Fibroblast of villous mesenchyme (primary cell): Measurements from ENCODE around the gene CFAP299. TPM values are rescaled to one million over a fixed set of nuclear protein-coding genes. Genes with fewer than 3 reads are reported as not detected.
"Not testable (repeated sequence)": the region's sequence is repeated elsewhere in the genome, so short reads cannot be mapped to it uniquely, and the experiment has no call there.

Source experiments
- DNase-seq: peaks from one replicate; pipeline ENCODE4 v3.0.0-alpha.2; 2010; ENCODE audit warnings: low read depth
- H3K4me3 ChIP-seq: 2 replicates; pipeline ENCODE4 v1.5.1; 2011; ENCODE audit warnings: low read depth, mild to moderate bottlenecking, low read length
- total RNA-seq: library from RNA; depleted of rRNA; stranded (reverse); fragments of >200 nt; gene quantifications from 2 replicates; pipeline ENCODE4 v1.2.3, GENCODE V29; 2012
- TF ChIP-seq, protein P1 (sequence below): IDR thresholded peaks from 2 replicates; pipeline ENCODE4 v1.5.1; 2012; ENCODE audit warnings: low read depth, mild to moderate bottlenecking, low read length; ENCODE audit not compliant: insufficient read depth

CFAP299 gene
- total RNA-seq, 1 donor: 2.6 TPM

DNA sequence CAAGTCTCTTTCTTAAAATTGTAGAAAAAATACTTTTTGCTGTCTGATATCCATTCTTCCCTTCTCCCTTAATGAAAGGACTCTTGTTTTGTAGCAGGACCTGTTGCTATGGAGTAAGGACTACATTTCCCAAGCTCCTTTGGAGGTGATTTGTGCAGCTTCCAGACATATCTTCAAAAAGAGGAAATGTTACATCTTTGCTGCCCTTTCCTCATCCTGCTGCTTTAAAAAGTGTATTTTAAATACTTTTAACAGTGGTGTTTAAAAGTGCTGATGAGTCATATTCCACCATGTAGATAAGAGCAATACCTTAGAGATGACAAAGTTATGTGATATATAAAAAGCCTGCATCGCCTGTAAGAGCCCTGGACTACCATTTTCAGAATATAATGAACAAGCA is 98.7 kb downstream of the CFAP299 start:
- no peak for DNase-seq
- H3K4me3 ChIP-seq: no peak overlapping the region
- TF ChIP-seq, protein P1, sequence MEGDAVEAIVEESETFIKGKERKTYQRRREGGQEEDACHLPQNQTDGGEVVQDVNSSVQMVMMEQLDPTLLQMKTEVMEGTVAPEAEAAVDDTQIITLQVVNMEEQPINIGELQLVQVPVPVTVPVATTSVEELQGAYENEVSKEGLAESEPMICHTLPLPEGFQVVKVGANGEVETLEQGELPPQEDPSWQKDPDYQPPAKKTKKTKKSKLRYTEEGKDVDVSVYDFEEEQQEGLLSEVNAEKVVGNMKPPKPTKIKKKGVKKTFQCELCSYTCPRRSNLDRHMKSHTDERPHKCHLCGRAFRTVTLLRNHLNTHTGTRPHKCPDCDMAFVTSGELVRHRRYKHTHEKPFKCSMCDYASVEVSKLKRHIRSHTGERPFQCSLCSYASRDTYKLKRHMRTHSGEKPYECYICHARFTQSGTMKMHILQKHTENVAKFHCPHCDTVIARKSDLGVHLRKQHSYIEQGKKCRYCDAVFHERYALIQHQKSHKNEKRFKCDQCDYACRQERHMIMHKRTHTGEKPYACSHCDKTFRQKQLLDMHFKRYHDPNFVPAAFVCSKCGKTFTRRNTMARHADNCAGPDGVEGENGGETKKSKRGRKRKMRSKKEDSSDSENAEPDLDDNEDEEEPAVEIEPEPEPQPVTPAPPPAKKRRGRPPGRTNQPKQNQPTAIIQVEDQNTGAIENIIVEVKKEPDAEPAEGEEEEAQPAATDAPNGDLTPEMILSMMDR: no peak

DNA sequence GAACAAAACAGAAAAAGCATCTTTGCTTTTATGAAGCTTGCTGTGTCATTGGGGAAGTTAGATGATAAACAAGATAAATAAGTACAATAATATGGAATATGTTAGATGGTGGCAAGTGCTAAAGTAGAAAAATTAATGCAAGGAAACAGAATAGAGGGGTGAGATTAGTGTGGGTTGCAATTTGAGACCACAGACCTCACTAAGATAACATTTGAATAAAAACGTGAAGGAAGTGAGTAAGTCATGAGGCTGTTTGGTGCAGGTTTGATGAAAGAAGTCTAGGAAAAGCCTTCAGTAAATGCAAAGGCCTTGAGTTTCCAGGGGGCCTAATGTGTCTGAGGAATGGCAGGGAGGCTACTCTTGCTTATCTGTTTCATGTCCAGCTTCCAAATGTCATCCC is 102.5 kb downstream of the CFAP299 start:
- TF ChIP-seq, protein P1: no peak
- no peak overlapping the region for H3K4me3 ChIP-seq

DNA sequence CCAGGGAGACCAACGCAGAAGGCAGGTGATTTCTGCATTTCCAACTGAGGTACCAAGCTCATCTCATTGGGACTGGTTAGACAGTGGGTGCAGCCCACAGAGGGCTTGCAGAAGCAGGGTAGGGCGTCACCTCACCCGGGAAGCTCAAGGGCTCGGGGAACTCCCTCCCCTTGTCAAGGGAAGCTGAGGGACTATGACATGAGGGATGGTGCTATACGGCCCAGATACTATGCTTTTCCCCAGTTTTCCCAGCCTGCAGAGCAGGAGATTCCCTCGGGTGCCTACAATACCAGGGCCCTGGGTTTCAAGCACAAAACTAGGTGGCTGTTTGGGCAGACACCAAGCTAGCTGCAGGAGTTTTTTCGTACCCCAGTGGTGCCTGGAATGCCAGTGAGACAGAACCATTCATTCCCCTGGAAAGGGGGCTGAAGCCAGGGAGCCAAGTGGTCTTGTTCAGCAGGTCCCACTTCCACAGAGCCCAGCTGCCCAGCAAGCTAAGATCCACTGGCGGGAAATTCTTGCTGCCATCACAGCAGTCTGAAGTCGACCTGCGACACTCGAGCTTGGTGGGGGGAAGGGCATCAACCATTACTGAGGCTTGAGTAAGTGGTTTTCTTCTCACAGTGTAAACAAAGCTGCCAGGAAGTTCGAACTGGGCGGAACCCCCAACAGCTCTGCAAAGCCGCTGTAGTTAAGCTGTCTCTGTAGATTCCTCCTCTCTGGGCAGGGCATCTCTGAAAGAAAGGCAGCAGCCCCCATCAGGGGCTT is 103.9 kb downstream of the CFAP299 start:
- H3K4me3 ChIP-seq, DNase-seq: not testable (repeated sequence)

More for the DNA sequence above, 102.5 kb downstream of the CFAP299 start:
- no peak for DNase-seq

GRCh38 chr4:80446248-80446647 is 110.7 kb downstream of the CFAP299 start:
- H3K4me3 ChIP-seq: no peak overlapping the region
- TF ChIP-seq, protein P1: no peak
- no peak for DNase-seq

DNA sequence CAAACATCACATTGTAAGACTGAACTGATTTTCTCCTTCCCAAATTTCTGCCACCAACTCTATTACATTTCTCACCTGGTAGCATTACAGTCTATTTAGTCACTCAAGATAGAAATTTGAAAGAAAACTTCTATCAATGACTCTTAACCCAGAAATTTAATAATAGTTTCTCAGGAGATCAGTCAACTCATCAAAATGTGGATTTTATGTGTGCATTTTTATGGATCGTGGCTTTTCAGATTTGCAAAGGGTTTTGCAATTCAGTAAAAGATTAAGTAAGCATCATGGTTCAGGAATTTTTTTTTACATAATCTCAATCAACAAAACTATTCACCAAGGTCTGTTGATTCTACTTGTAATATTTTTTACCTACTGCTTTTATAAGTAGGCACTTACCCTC is 111.1 kb downstream of the CFAP299 start:
- TF ChIP-seq, protein P1: no peak
- no peak for DNase-seq

DNA sequence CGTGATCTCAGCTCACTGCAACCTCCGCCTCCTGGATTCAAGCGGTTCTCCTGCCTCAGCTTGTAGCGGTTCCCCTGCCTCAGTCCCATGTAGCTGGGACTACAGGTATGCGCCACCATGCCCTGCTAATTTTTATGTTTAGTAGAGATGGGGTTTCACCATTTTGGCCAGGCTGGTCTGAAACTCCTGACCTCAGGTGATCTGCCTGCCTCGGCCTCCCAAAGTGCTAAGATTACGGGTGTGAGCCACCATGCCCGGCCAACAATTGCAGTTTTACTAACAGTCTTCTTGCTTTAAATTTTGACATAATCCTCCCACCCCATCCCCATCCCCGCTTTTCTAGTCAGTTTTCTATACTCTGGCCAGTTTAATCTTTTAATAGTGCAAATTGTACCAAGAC is 112.0 kb downstream of the CFAP299 start:
- DNase-seq: no peak
- H3K4me3 ChIP-seq: no peak overlapping the region
- TF ChIP-seq, protein P1: no peak

More for the DNA sequence above, 111.1 kb downstream of the CFAP299 start:
- no peak overlapping the region for H3K4me3 ChIP-seq

DNA sequence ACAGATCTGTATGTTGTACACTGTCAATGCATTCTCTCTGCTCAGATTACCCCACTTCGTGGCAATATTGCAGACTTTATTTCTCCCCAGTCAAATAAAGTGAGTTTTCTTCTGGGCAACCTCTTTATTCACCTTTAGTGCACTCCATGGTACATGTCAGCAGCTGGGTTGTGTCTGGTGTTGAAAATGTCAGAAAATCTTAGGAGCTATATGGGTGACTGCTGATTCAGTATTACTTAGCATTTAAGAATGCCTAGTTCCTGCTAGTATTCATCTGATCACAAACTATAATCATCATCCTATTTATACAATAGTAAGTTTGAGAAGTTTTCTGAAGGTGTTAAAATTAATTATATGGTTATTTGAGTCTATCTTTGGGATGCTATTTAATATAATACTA is 112.5 kb downstream of the CFAP299 start:
- TF ChIP-seq, protein P1: no peak
- no peak overlapping the region for H3K4me3 ChIP-seq
- no peak for DNase-seq
